Neural crest cell (in vitro differentiated cells): ENCODE results near the gene ATP2C2. TPM values are rescaled to one million over a fixed set of nuclear protein-coding genes. Genes with fewer than 3 reads are reported as not detected.
A peak's percentile ranks its signal among the peaks of the same experiment; 100 is the strongest.

Experiments used
- DNase-seq: peaks from one replicate; pipeline ENCODE4 v3.0.0; 2021; ENCODE audit warnings: low read depth, mixed read lengths, low spot score
- H3K27ac Mint-ChIP-seq: one replicate; pipeline ENCODE4 v1.8.0; 2021; ENCODE audit warnings: mild to moderate bottlenecking, mixed read lengths; ENCODE audit not compliant: unreplicated experiment
- H3K27me3 Mint-ChIP-seq: 2 replicates; pipeline ENCODE4 v1.8.0; 2021; ENCODE audit warnings: low read depth, mild to moderate bottlenecking, mixed read lengths
- H3K36me3 Mint-ChIP-seq: 2 replicates; pipeline ENCODE4 v1.8.0; 2021; ENCODE audit warnings: low read depth, mild to moderate bottlenecking, mixed read lengths
- H3K4me1 Mint-ChIP-seq: 2 replicates; pipeline ENCODE4 v1.8.0; 2021; ENCODE audit warnings: mixed read lengths
- H3K4me3 Mint-ChIP-seq: one replicate; pipeline ENCODE4 v1.8.0; 2021; ENCODE audit warnings: mild to moderate bottlenecking, mixed read lengths
- H3K9me3 Mint-ChIP-seq: 2 replicates; pipeline ENCODE4 v1.8.0; 2021; ENCODE audit warnings: mixed read lengths
- CTCF ChIP-seq: fragments of 200-600 bp; sonication (generic); conservative IDR thresholded peaks from 2 replicates; pipeline ENCODE4 v1.5.0; 2021; ENCODE audit warnings: antibody characterized with exemption, mild to moderate bottlenecking
- total RNA-seq: library from RNA; stranded (reverse); gene quantifications from 2 replicates; pipeline ENCODE4 v1.2.1, GENCODE V29; 2021

Gene ATP2C2
- total RNA-seq, 1 donor from 2014 or later = 0.30 TPM

- DNase-seq = no peak
- Mint-ChIP-seq H3K4me1 (peaks cover 76% of the 10 kb centered on the region), H3K27me3 (peaks cover 9% of the 10 kb centered on the region), H3K27ac (peak overlapping the region; percentile 17), H3K9me3 (no peaks in the 10 kb centered on the region), H3K4me3 (no peak overlapping the region), H3K36me3 (no peaks in the 10 kb centered on the region)
- no peak for TF ChIP-seq CTCF
Observed at GRCh38 chr16:84360748-84361147, 7.6 kb upstream of the ATP2C2 start.

GRCh38 chr16:84361546-84361945, 6.8 kb upstream of the ATP2C2 start:
- Mint-ChIP-seq H3K36me3 (no peaks in the 10 kb centered on the region), H3K27ac (peak overlapping the region; percentile 85), H3K4me3 (peak overlapping the region; percentile 74), H3K9me3 (no peaks in the 10 kb centered on the region), H3K4me1 (peaks cover 68% of the 10 kb centered on the region), H3K27me3 (peaks cover 13% of the 10 kb centered on the region)
- no peak for DNase-seq
- no peak for TF ChIP-seq CTCF

DNA sequence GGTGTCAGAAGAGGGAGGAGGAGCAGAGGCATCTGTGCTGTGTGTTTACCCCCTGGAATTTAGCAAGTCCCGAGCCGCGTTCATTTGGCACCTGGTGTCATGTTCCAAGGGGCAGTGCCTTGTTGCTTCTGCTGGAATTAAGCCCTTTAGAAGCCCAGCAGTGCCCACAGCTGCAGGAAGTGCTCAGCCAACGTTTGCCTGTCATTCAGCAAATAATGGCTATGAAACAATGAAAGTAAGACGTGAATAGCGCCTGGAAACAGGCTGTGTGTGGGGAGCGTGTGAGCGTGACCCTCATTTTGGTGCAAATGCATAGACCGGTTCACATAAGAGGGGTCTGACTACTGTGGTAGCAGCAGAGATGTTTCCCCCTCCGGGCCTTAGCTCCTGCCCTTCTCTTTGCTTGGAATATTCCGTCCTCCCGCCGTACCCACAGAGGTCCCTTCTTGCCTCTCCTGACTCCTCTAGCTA, 5.8 kb upstream of the ATP2C2 start:
- H3K27ac Mint-ChIP-seq = peak overlapping the region; percentile 85
- H3K36me3 Mint-ChIP-seq = no peaks in the 10 kb centered on the region
- H3K27me3 Mint-ChIP-seq = peaks cover 22% of the 10 kb centered on the region
- H3K9me3 Mint-ChIP-seq = no peaks in the 10 kb centered on the region
- H3K4me1 Mint-ChIP-seq = peaks cover 58% of the 10 kb centered on the region
- peak; percentile 34 for DNase-seq
- TF ChIP-seq CTCF = no peak
- H3K4me3 Mint-ChIP-seq = peak overlapping the region; percentile 74

DNA sequence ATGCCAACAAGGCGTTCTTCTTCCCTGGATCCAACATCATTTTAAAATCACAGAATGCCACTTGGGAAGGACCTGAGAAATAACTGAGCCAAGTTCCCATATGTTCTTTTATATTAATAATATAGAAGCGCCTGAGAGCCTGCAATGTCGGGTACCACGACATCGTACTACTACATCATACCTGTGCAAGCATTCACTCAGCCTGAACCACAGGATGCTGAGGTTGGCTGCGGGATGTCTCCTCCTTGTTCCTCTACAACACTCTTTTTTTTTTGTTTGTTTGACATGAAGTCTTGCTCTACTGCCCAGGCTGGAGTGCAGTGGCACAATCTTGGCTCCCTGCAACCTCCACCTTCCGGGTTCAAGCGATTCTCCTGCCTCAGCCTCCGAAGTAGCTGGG, 2.1 kb upstream of the ATP2C2 start:
- H3K4me3 Mint-ChIP-seq = no peak overlapping the region
- TF ChIP-seq CTCF = no peak
- H3K36me3 Mint-ChIP-seq = no peaks in the 10 kb centered on the region

GRCh38 chr16:84367297-84367680, 1.0 kb upstream of the ATP2C2 start:
- H3K27ac Mint-ChIP-seq = no peak overlapping the region
- peaks cover 25% of the 10 kb centered on the region for H3K4me1 Mint-ChIP-seq
- no peaks in the 10 kb centered on the region for H3K9me3 Mint-ChIP-seq
- H3K4me3 Mint-ChIP-seq = no peak overlapping the region
- H3K36me3 Mint-ChIP-seq = no peaks in the 10 kb centered on the region
- no peak for TF ChIP-seq CTCF
- no peak for DNase-seq
- H3K27me3 Mint-ChIP-seq = peaks cover 59% of the 10 kb centered on the region

More for the DNA sequence above, 2.1 kb upstream of the ATP2C2 start:
- no peak overlapping the region for H3K27ac Mint-ChIP-seq
- H3K9me3 Mint-ChIP-seq = no peaks in the 10 kb centered on the region
- peaks cover 31% of the 10 kb centered on the region for H3K4me1 Mint-ChIP-seq
- DNase-seq = no peak
- peaks cover 54% of the 10 kb centered on the region for H3K27me3 Mint-ChIP-seq
